HG02588 (cell line): Measurements from ENCODE around the gene FUS.
A peak's percentile ranks its signal among the peaks of the same experiment; 100 is the strongest.

Source experiments
- ATAC-seq: cut with Tn5 transposase; IDR thresholded peaks from one replicate; pipeline ENCODE4 v1.9.1; 2021; ENCODE audit warnings: mild to moderate bottlenecking, moderate library complexity; ENCODE audit not compliant: unreplicated experiment

The FUS gene

GRCh38 chr16:31200821-31201568 is 21.1 kb downstream of the FUS start:
- ATAC-seq = no peak

DNA sequence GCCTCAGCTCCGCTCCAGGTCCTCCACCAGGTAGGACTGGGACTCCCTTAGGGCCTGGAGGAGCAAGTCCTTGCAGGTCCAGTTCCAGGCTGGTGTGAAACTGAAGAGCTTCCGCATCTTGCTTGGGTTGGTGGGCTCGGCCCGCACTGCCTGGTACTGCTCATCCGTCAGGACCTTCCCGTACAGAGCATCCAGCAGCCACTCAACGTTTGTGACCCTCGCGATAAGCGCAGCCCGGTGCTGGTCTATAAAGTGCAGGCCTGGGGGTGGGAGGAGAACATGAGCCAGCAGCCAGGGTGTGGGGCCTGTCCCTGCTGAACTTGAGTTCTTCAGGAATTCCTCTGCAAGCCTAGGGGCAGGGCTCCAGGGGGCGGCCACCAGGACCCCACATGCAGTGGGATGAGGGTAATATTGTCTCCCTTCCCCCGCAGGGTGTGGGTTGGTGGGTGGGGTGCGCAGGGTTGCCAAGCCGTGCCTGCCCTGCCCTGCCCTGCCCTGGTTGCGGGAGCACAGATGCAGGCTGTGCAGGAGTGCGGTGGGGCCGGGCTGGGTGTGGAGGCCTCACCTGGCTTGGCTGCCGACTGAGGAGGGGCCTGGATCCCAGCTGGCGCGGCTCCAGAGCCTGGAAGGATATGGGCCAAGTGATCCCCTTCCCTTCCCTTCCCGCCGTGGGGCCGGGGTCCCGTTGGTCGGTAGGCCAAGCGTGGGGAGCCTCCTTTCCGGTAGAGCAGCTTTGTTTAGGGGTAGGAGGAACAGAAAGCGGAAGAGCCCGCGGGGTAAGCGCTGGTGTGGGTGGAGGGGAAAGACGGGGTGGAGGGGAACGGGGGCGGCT is 21.9 kb downstream of the FUS start:
- peak; percentile 32 for ATAC-seq

GRCh38 chr16:31202414-31203375 is 22.8 kb downstream of the FUS start, which contains the start of gene PYCARD:
Gene PYCARD, minus strand, starts transcription at chr16:31202760. Its CDS starts 70 bp downstream, at chr16:31202690.
- peak; percentile 41 for ATAC-seq

DNA sequence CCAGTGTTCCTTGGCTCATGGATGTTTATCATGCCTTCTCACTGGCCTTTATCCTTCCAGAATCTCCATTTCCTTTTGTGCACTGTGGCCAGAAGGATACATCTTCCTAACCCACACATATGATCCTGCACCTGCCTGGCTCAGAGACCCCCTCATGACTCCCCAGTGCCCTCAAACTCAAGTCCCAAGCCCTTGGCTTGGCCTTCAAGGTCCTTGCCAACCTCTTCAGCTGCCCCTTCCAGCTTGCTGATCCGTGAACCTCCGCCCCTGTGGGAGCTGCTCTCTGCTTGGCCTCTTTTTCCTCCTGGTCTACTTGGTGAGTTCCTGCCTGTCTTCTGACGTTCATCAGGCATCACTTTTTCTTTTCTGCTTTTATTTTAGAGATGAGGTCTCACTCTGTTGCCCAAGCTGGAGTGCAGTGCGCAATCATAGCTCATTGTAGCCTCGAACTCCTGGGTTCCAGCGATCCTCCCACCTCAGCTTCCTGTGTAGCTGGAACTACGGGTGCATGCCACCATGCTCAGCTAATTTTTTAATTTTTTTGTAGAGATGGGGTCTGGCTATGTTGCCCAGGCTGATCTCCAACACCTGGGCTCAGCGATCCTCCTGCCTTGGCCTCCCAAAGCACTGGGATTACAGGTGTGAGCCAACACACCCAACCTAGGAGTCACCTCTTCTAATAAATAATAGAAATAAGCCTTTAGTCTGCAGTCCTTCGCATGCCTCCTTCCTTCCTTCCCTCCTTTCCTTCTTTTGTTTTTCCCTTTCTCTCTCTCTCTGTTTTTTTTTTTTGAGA is 25.1 kb downstream of the FUS start:
- ATAC-seq = no peak

GRCh38 chr16:31206776-31207175 is 26.8 kb downstream of the FUS start:
- no peak for ATAC-seq

GRCh38 chr16:31213342-31213741 is 33.4 kb downstream of the FUS start:
- no peak for ATAC-seq

DNA sequence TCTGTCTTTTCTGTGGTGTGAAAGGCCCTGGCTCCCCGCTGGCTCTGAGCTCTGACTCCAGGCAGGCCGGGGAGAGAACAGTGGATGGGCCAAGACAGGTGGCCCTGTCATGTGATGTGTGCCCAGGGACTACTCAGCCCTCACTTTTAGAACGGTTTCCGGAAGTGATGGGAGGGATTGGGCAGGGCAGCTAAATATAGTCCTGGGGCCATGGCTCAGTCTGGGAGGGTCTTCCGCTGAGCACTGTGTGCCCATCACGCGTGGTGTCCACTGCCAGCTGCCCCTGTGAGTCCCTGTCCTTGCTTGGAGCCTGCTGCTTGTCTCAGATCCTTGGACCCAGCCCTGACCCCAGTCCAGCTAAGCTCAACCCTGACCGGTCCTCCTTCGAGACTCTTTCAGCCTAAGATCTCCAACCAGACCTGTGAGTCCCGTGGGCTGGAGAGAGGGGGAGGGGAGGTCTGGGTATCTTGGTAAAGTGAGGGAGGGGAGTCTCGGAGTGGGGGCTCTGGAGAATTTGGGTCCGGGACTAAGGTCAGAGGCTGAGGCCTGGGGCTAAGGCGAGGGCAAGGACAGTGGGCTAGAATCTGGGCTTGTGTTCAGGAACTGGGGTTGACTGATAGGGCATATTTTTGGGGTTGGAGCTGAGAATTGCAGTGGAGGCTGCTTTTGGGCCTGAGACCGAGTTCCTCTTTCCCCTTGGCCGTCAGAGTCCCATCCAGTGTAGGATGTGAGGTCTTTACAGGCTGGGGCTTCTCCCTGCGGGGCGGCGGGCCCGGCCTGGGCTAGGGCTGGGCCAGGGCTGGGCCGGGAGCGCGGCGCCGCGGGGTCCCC is 34.2 kb downstream of the FUS start, which contains the start of gene TRIM72:
TSS of gene TRIM72 (plus strand) at position 243 of the 831 bp plus-strand sequence. CDS start 620 bp downstream, outside the sequence.
- ATAC-seq = no peak

DNA sequence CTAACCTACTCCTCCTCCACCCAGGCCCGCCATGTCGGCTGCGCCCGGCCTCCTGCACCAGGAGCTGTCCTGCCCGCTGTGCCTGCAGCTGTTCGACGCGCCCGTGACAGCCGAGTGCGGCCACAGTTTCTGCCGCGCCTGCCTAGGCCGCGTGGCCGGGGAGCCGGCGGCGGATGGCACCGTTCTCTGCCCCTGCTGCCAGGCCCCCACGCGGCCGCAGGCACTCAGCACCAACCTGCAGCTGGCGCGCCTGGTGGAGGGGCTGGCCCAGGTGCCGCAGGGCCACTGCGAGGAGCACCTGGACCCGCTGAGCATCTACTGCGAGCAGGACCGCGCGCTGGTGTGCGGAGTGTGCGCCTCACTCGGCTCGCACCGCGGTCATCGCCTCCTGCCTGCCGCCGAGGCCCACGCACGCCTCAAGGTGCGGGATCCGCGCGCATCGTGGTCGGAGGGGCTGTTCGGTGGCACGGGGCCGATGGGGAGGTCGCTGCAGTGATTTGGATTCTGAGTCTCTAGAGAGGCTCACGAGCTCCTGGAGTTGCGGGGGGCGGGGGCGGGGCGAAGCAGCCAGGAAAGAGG is 34.9 kb downstream of the FUS start:
- no peak for ATAC-seq

GRCh38 chr16:31215287-31216162 is 35.6 kb downstream of the FUS start:
- ATAC-seq = no peak

DNA sequence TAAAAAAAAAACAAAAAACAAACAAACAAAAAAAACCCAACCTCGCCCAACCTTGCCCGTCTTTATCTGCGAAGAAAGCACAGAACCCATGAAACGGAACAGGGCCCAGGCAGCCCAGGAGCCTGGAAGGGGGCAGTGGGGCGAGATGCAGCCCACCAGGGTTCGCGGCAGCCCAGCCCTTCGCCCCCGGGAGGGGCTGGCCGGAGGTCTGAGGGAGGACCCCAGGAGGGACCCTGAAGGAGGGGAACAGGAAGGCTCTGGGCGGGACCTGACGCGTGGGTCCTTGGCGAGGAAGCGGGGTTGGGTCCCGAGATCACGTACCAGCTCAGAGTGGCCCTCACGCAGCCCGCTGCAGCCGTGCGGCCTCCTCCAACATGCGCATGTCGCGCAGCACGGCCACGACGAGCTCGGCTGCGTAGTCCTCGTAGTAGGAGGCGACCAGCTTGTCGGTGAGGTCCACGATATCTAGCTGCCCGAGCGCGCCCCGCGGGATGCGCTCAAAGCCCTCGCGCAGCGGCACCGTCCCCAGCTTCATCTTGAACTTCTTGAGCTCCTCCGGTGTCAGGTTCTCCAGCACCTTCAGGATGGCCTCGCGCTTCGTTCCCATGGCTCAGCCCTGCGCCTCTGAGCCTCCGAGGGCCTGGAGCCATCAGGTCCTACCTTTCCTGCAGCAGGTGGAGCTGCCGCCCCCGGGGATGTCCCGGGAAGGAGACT is 36.6 kb downstream of the FUS start, which contains the start of gene PYDC1:
TSS of gene PYDC1 (minus strand) at position 714 of the 714 bp plus-strand sequence. CDS start at position 607, 107 bp downstream.
- ATAC-seq = no peak

GRCh38 chr16:31217136-31217530 is 37.2 kb downstream of the FUS start:
- no peak for ATAC-seq

DNA sequence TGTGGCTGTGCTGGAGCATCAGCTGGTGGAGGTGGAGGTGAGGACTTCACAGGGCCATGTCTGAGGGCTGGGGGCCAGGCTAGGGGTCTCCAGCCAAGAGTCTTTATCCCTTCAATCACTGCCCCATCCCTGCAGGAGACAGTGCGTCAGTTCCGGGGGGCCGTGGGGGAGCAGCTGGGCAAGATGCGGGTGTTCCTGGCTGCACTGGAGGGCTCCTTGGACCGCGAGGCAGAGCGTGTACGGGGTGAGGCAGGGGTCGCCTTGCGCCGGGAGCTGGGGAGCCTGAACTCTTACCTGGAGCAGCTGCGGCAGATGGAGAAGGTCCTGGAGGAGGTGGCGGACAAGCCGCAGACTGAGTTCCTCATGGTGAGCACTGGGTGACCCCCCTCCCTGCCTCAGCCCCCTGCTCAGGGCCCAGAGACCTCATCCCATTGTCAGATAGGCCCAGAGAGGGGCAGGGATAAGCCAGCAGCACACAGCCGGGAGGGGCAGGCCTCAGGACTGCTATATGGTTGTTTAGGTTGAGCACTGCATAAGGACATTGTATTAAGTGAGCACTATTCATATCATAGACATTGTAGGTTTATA is 39.3 kb downstream of the FUS start:
- no peak for ATAC-seq

DNA sequence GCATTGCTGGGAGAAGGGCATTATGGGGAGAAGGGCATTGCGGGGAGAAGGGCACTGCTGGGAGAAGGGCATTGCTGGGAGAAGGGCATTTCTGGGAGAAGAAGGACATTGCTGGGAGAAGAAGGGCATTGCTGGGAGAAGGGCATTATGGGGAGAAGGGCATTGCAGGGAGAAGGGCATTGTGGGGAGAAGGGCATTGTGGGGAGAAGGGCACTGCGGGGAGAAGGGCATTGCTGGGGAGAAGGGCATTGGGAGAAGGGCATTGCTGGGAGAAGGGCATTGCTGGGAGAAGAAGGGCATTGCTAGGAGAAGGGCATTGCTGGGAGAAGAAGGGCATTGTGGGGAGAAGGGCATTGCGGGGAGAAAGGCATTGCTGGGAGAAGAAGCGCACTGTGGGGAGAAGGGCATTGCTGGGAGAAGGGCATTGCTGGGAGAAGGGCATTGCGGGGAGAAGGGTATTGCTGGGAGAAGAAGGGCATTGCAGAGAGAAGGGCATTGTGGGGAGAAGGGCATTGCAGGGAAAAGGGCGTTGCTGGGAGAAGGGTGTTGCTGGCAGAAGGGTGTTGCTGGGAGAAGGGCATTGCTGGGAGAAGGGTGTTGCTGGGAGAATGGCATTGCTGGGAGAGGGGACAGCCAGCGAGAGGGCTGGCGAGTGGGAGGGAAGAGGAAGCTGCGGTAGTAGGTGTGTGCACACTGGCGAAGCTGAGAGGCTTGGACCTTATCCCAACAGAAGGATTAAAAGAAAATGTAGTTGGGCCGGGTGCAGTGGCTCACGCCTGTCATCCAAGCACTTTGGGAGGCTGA is 41.6 kb downstream of the FUS start:
- ATAC-seq = no peak

DNA sequence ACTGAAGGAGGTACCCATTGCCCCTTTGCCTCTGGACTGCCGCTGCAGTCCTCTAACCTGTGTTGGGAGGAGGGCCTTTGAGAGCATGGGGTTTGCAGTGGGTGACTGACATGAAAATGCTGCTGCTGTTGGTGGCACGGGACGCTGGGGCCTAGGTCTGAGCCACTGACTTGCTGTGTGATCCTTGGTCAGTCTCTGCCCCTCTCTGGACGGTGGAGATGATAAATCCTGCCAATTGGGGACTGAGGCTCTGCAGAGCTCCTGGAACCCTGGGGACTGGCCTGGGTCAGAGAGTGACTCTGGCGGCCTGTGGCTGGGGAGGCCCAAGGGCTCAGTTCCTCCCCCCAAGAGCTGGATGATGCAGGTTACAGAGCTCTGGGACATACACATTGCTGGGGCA is 43.1 kb downstream of the FUS start:
- no peak for ATAC-seq

DNA sequence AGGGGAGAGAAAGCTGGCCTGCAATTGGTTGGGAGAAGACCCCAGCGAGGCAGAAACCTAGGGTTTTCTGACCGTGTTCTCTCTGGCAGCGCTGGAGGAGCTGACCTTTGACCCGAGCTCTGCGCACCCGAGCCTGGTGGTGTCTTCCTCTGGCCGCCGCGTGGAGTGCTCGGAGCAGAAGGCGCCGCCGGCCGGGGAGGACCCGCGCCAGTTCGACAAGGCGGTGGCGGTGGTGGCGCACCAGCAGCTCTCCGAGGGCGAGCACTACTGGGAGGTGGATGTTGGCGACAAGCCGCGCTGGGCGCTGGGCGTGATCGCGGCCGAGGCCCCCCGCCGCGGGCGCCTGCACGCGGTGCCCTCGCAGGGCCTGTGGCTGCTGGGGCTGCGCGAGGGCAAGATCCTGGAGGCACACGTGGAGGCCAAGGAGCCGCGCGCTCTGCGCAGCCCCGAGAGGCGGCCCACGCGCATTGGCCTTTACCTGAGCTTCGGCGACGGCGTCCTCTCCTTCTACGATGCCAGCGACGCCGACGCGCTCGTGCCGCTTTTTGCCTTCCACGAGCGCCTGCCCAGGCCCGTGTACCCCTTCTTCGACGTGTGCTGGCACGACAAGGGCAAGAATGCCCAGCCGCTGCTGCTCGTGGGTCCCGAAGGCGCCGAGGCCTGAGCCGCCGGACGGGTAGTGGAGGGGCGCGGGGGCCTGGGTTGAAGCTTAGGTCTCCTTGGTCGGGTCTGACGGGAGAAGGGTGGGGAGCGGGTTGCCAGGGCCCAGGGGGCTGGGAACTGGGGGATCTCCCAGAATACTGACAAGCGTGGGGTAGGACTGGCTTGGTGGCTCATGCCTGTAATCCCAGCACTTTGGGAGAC is 44.4 kb downstream of the FUS start:
- ATAC-seq = no peak
